HepG2 (cell line): ENCODE measurements around the gene RAD51C. TPM values are rescaled to one million over a fixed set of nuclear protein-coding genes. Genes with fewer than 3 reads are reported as not detected.
A peak's percentile ranks its signal among the peaks of the same experiment; 100 is the strongest.

Experiments
- ARNTL ChIP-seq: sonication (generic); formaldehyde crosslinking; IDR thresholded peaks from 2 replicates; pipeline ENCODE4 v1.4.0; 2020; ENCODE audit warnings: mild to moderate bottlenecking, missing genetic modification reagents
- CBX2 ChIP-seq, 2 experiments: fragments of 200-600 bp in 1 of 2; sonication (generic); formaldehyde crosslinking in 1 of 2; IDR thresholded peaks; 2 replicates each; pipeline versions ENCODE4 v1.7.0 to v1.8.1; 2018 to 2022; ENCODE audit warnings: low read depth in 2 of 2, low read length in 1 of 2, mild to moderate bottlenecking in 1 of 2, missing genetic modification reagents in 1 of 2
- DPF2 ChIP-seq: sonication (generic); formaldehyde crosslinking; IDR thresholded peaks from 2 replicates; pipeline ENCODE4 v1.4.0; 2020; ENCODE audit warnings: mild to moderate bottlenecking, low read depth, missing genetic modification reagents, borderline replicate concordance
- GPN1 ChIP-seq: sonication (generic); formaldehyde crosslinking; IDR thresholded peaks from 2 replicates; pipeline ENCODE4 v1.5.1; 2020; ENCODE audit warnings: missing genetic modification reagents, borderline replicate concordance
- KLF16 ChIP-seq, 2 experiments: sonication (generic) in 1 of 2; formaldehyde crosslinking in 1 of 2; IDR thresholded peaks; 2 replicates each; pipeline versions ENCODE4 v1.6.1 to v1.8.0; 2016 to 2023; ENCODE audit warnings: missing genetic modification reagents in 2 of 2, missing compliant biosample characterization in 1 of 2
- MIER3 ChIP-seq: IDR thresholded peaks from 2 replicates; pipeline ENCODE4 v1.6.1; 2016; ENCODE audit warnings: missing compliant biosample characterization, borderline replicate concordance
- PHF20 ChIP-seq: sonication (generic); formaldehyde crosslinking; IDR thresholded peaks from 2 replicates; pipeline ENCODE4 v1.5.0; 2020; ENCODE audit warnings: mild to moderate bottlenecking, missing genetic modification reagents
- PHF5A ChIP-seq: IDR thresholded peaks from one replicate; pipeline ENCODE4 v1.6.1; 2018; ENCODE audit warnings: low read depth, missing genetic modification reagents; ENCODE audit not compliant: unreplicated experiment
- PITX1 ChIP-seq: sonication (generic); formaldehyde crosslinking; IDR thresholded peaks from 2 replicates; pipeline ENCODE4 v1.5.1; 2020; ENCODE audit warnings: mild to moderate bottlenecking, missing genetic modification reagents
- PRPF4 ChIP-seq: fragments of 200-400 bp; formaldehyde crosslinking; IDR thresholded peaks from 2 replicates; pipeline ENCODE4 v1.6.1; 2016; ENCODE audit warnings: low read length, low read depth; ENCODE audit not compliant: poor library complexity, severe bottlenecking
- REPIN1 ChIP-seq: sonication (generic); formaldehyde crosslinking; IDR thresholded peaks from 2 replicates; pipeline ENCODE4 v1.8.0; 2022; ENCODE audit warnings: missing genetic modification reagents, low read depth, mild to moderate bottlenecking, borderline replicate concordance
- SOX6 ChIP-seq, 2 experiments: fragments of 450-650 bp in 1 of 2; sonication (generic) in 1 of 2; formaldehyde crosslinking in 1 of 2; IDR thresholded peaks; 2 replicates each; pipeline versions ENCODE4 v1.4.0 to v1.6.1; 2017 to 2020; ENCODE audit warnings: antibody characterized with exemption in 1 of 2, mild to moderate bottlenecking in 1 of 2, missing genetic modification reagents in 1 of 2
- ZNF224 ChIP-seq: sonication (generic); formaldehyde crosslinking; IDR thresholded peaks from 2 replicates; pipeline ENCODE4 v1.5.0; 2020; ENCODE audit warnings: mild to moderate bottlenecking, missing genetic modification reagents
- ZNF567 ChIP-seq: sonication (generic); formaldehyde crosslinking; IDR thresholded peaks from 2 replicates; pipeline ENCODE4 v1.8.1; 2023; ENCODE audit warnings: mild to moderate bottlenecking, missing genetic modification reagents, borderline replicate concordance
- ZNF616 ChIP-seq: sonication (generic); formaldehyde crosslinking; IDR thresholded peaks from 2 replicates; pipeline ENCODE4 v1.5.0; 2020; ENCODE audit warnings: low read depth, mild to moderate bottlenecking, missing genetic modification reagents
- ZNF772 ChIP-seq: sonication (generic); formaldehyde crosslinking; IDR thresholded peaks from 2 replicates; pipeline ENCODE4 v1.5.0; 2020; ENCODE audit warnings: mild to moderate bottlenecking, missing genetic modification reagents
- ZNF782 ChIP-seq: sonication (generic); formaldehyde crosslinking; IDR thresholded peaks from 2 replicates; pipeline ENCODE4 v1.4.0; 2020; ENCODE audit warnings: missing genetic modification reagents, mild to moderate bottlenecking, borderline replicate concordance
- polyA plus RNA-seq, 8 experiments: library from polyadenylated mRNA; depleted of rRNA in 3 of 8; stranded (reverse) in 7 of 8; unstranded in 1 of 8; fragments of >200 nt; fragmentation: Illumina TruSeq in 4 of 8; extraction: Trizol in 4 of 8; gene quantifications; 2 replicates each; pipeline versions ENCODE4 v1.2.1 to v1.2.3, GENCODE V29; 2011 to 2016; ENCODE audit warnings: low read depth in 4 of 8, missing spikeins in 1 of 8, mixed read lengths in 1 of 8; ENCODE audit not compliant: insufficient read depth in 1 of 8
- total RNA-seq, 5 experiments: library from RNA; depleted of rRNA; stranded (reverse); fragments of >200 nt; fragmentation: Illumina TruSeq; extraction: Trizol; gene quantifications; 2 replicates each; pipeline ENCODE4 v1.2.3, GENCODE V29; 2016; ENCODE audit warnings: low read depth in 1 of 5
- TF ChIP-seq, protein P1 (sequence below): sonication (generic); formaldehyde crosslinking; IDR thresholded peaks from 2 replicates; pipeline ENCODE4 v1.9.0; 2021; ENCODE audit warnings: missing genetic modification reagents, mild to moderate bottlenecking, borderline replicate concordance
- TF ChIP-seq, protein P2 (sequence below): sonication (generic); formaldehyde crosslinking; IDR thresholded peaks from 2 replicates; pipeline ENCODE4 v1.4.0; 2020; ENCODE audit warnings: missing genetic modification reagents, borderline replicate concordance
- TF ChIP-seq, protein P3 (sequence below): IDR thresholded peaks from 2 replicates; pipeline ENCODE4 v1.6.1; 2012; ENCODE audit warnings: inconsistent platforms
- TF ChIP-seq, protein P4 (sequence below): sonication (generic); formaldehyde crosslinking; IDR thresholded peaks from 2 replicates; pipeline ENCODE4 v1.5.0; 2020; ENCODE audit warnings: missing genetic modification reagents
- TF ChIP-seq, protein P5 (sequence below): IDR thresholded peaks from 2 replicates; pipeline ENCODE4 v1.6.1; 2016; ENCODE audit warnings: missing biosample characterization, missing genetic modification reagents, low read depth

Gene RAD51C
- total and polyA plus RNA-seq, 2 of the 13 experiments (the other 11 are each of a cell fraction or from before 2014, with no cell fraction given), result 38.5 to 106 TPM

DNA sequence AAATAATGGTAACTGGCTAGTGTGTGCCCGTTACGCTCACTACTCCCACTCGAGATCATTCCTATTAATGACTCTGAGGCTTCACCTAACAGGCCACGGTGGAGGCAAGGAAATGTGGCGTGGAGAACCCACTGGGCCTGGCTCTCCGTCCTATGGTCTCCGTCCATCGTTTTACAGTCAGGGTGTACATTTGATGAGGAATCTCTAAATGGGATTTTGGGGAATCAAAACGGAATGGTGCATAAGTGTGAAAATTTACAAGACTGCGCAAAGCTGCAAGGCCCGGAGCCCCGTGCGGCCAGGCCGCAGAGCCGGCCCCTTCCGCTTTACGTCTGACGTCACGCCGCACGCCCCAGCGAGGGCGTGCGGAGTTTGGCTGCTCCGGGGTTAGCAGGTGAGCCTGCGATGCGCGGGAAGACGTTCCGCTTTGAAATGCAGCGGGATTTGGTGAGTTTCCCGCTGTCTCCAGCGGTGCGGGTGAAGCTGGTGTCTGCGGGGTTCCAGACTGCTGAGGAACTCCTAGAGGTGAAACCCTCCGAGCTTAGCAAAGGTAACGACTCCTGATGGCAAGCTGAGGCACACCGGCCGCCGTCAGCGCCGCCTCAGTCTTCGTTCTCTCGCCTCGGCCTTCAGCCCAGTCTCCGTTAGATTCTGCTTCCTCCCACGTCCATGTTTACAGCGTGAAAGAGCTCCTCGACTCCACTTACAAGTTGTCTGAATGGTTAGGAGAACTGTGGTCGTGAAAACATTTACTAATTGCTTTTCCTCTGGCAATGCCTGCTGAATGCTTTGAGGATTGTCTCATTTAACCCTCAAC, at the start of gene RAD51C (continued):
- peak; percentile 63; the same call in 1 of the 2 replicates for TF ChIP-seq PITX1 (CRISPR knock-in tag)
- TF ChIP-seq, protein P1, sequence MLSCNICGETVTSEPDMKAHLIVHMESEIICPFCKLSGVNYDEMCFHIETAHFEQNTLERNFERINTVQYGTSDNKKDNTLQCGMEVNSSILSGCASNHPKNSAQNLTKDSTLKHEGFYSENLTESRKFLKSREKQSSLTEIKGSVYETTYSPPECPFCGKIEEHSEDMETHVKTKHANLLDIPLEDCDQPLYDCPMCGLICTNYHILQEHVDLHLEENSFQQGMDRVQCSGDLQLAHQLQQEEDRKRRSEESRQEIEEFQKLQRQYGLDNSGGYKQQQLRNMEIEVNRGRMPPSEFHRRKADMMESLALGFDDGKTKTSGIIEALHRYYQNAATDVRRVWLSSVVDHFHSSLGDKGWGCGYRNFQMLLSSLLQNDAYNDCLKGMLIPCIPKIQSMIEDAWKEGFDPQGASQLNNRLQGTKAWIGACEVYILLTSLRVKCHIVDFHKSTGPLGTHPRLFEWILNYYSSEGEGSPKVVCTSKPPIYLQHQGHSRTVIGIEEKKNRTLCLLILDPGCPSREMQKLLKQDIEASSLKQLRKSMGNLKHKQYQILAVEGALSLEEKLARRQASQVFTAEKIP (CRISPR knock-in tag), result no peak
- peak; percentile 86 for TF ChIP-seq ARNTL
- TF ChIP-seq, protein P2, sequence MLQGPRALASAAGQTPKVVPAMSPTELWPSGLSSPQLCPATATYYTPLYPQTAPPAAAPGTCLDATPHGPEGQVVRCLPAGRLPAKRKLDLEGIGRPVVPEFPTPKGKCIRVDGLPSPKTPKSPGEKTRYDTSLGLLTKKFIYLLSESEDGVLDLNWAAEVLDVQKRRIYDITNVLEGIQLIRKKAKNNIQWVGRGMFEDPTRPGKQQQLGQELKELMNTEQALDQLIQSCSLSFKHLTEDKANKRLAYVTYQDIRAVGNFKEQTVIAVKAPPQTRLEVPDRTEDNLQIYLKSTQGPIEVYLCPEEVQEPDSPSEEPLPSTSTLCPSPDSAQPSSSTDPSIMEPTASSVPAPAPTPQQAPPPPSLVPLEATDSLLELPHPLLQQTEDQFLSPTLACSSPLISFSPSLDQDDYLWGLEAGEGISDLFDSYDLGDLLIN, result 0 out of 2 replicates have a peak, but pooled peaks have one; percentile 51
- TF ChIP-seq REPIN1 (CRISPR knock-in tag), result peak; percentile 89
- TF ChIP-seq, protein P3, sequence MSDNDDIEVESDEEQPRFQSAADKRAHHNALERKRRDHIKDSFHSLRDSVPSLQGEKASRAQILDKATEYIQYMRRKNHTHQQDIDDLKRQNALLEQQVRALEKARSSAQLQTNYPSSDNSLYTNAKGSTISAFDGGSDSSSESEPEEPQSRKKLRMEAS, result peak; percentile 98
- TF ChIP-seq CBX2 (IDR thresholded peaks at IDR 0.05; ENCODE audit: low read depth, low read length), result no peak
- 0 out of 2 replicates have a peak, but pooled peaks have one; percentile 60 for TF ChIP-seq CBX2 (CRISPR knock-in tag; IDR thresholded peaks at IDR 0.05; ENCODE audit: low read depth)
- peak; percentile 92 for TF ChIP-seq PHF20 (CRISPR knock-in tag)
- TF ChIP-seq, protein P4, sequence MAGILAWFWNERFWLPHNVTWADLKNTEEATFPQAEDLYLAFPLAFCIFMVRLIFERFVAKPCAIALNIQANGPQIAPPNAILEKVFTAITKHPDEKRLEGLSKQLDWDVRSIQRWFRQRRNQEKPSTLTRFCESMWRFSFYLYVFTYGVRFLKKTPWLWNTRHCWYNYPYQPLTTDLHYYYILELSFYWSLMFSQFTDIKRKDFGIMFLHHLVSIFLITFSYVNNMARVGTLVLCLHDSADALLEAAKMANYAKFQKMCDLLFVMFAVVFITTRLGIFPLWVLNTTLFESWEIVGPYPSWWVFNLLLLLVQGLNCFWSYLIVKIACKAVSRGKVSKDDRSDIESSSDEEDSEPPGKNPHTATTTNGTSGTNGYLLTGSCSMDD, result peak; percentile 86
- TF ChIP-seq, protein P5, sequence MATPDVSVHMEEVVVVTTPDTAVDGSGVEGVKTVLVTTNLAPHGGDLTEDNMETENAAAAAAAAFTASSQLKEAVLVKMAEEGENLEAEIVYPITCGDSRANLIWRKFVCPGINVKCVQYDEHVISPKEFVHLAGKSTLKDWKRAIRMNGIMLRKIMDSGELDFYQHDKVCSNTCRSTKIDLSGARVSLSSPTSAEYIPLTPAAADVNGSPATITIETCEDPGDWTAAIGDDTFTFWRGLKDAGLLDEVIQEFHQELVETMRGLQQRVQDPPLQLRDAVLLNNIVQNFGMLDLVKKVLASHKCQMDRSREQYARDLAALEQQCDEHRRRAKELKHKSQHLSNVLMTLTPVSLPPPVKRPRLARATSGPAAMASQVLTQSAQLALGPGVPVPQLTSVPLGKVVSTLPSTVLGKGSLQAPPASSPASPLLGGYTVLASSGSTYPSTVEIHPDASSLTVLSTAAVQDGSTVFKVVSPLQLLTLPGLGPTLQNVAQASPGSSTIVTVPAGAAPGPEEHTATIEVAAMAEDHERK (CRISPR knock-in tag), result peak; percentile 99
- peak; percentile 48 for TF ChIP-seq PHF5A (CRISPR knock-in tag)
- peak; percentile 85 to 93; a peak in 3 of 4 replicates for TF ChIP-seq KLF16 (CRISPR knock-in tag; IDR thresholded peaks at IDR 0.05)
- no peak for TF ChIP-seq DPF2 (CRISPR knock-in tag)
- peak; percentile 46; the same call in 1 of the 2 replicates for TF ChIP-seq ZNF616 (CRISPR knock-in tag)
- peak; percentile 91; the same call in 1 of the 2 replicates for TF ChIP-seq ZNF567 (CRISPR knock-in tag)
- peak; percentile 94; the same call in 1 of the 2 replicates for TF ChIP-seq ZNF224 (CRISPR knock-in tag)
- no peak for TF ChIP-seq GPN1 (CRISPR knock-in tag)
- peak; percentile 93 for TF ChIP-seq ZNF772 (CRISPR knock-in tag)
- peak; percentile 74; the same call in 1 of the 2 replicates for TF ChIP-seq MIER3 (CRISPR knock-in tag)
- no peak for TF ChIP-seq SOX6 (IDR thresholded peaks at IDR 0.05)
- peak; percentile 72 for TF ChIP-seq SOX6 (CRISPR knock-in tag; IDR thresholded peaks at IDR 0.05)
- peak; percentile 95 for TF ChIP-seq PRPF4
- TF ChIP-seq ZNF782 (CRISPR knock-in tag), result peak; percentile 98; the same call in 1 of the 2 replicates
